Measurements from ENCODE around the gene SMARCAL1. TPM values are rescaled to one million over a fixed set of nuclear protein-coding genes. Genes with fewer than 3 reads are reported as not detected.

The SMARCAL1 gene
- total RNA-seq, 4 donors from 2014 or later, result 11.9 to 18.7 (median 14.8) TPM

- intact Hi-C loops (cut with DNase I; ENCODE audit: low total_unique reads), result no loop called here
- 57 to 64% methylated on average over 1 of the region's 1 CpG for WGBS, 2 donors
- TF ChIP-seq CTCF (IDR thresholded peaks at IDR 0.05) (no peak), POLR2A (IDR thresholded peaks at IDR 0.05) (no peak)
- H3K4me3 ChIP-seq (ENCODE audit: low read depth, poor library complexity, severe bottlenecking), result no peak overlapping the region
- no peak for DNase-seq (ENCODE audit: low spot score in 2 of 2)
Observed at GRCh38 chr2:216389570-216389969, 22.7 kb upstream of the SMARCAL1 start.

- WGBS, 2 donors, result 72 to 79% methylated on average over 6 of the region's 6 CpGs
- TF ChIP-seq POLR2A (IDR thresholded peaks at IDR 0.05) (no peak), CTCF (IDR thresholded peaks at IDR 0.05) (no peak)
- H3K4me3 ChIP-seq (ENCODE audit: low read depth, poor library complexity, severe bottlenecking), result no peak overlapping the region
- DNase-seq (ENCODE audit: low spot score in 2 of 2), result no peak
- intact Hi-C loops (cut with DNase I; ENCODE audit: low total_unique reads), result no loop called here
Observed at GRCh38 chr2:216391401-216391800, 20.9 kb upstream of the SMARCAL1 start.

- H3K4me3 ChIP-seq (ENCODE audit: low read depth, poor library complexity, severe bottlenecking), result no peak overlapping the region
- no peak for DNase-seq (ENCODE audit: low spot score in 2 of 2)
- intact Hi-C loops (cut with DNase I; ENCODE audit: low total_unique reads), result no loop called here
- WGBS, 2 donors, result 86 to 96% methylated on average over 6 of the region's 6 CpGs
- TF ChIP-seq CTCF (IDR thresholded peaks at IDR 0.05) (no peak), POLR2A (IDR thresholded peaks at IDR 0.05) (no peak)
Observed at GRCh38 chr2:216392018-216392562, 20.2 kb upstream of the SMARCAL1 start.

GRCh38 chr2:216392945-216393840, 19.1 kb upstream of the SMARCAL1 start:
- intact Hi-C loops (cut with DNase I; ENCODE audit: low total_unique reads), result no loop called here

GRCh38 chr2:216394881-216395280, 17.4 kb upstream of the SMARCAL1 start:
- DNase-seq (ENCODE audit: low spot score in 2 of 2), result no peak
- TF ChIP-seq POLR2A (IDR thresholded peaks at IDR 0.05) (no peak), CTCF (IDR thresholded peaks at IDR 0.05) (no peak)
- WGBS, 2 donors, result 61 to 74% methylated on average over 6 of the region's 6 CpGs
- H3K4me3 ChIP-seq (ENCODE audit: low read depth, poor library complexity, severe bottlenecking), result no peak overlapping the region
- intact Hi-C loops (cut with DNase I; ENCODE audit: low total_unique reads), result no loop called here

More at GRCh38 chr2:216392945-216393840, 19.1 kb upstream of the SMARCAL1 start:
- TF ChIP-seq CTCF (IDR thresholded peaks at IDR 0.05) (no peak), POLR2A (IDR thresholded peaks at IDR 0.05) (no peak)
- 81 to 88% methylated on average over 12 of the region's 12 CpGs for WGBS, 2 donors
- DNase-seq (ENCODE audit: low spot score in 2 of 2), result no peak
- H3K4me3 ChIP-seq (ENCODE audit: low read depth, poor library complexity, severe bottlenecking), result no peak overlapping the region
